GM18907 (cell line): ENCODE results near the gene VPS51.
"Not testable (repeated sequence)": the region's sequence is repeated elsewhere in the genome, so short reads cannot be mapped to it uniquely, and the experiment has no call there.

Source experiments
- ATAC-seq: cut with Tn5 transposase; IDR thresholded peaks from one replicate; pipeline ENCODE4 v1.9.1; 2021; ENCODE audit warnings: mild to moderate bottlenecking, moderate library complexity; ENCODE audit not compliant: unreplicated experiment

VPS51 gene

GRCh38 chr11:65118097-65118837, 22.3 kb downstream of the VPS51 start:
- ATAC-seq, result no peak

- not testable (repeated sequence) for ATAC-seq
These were observed 23.1 kb downstream of the VPS51 start for GRCh38 chr11:65118891-65119669.

- ATAC-seq, result no peak
These were observed 23.6 kb downstream of the VPS51 start for GRCh38 chr11:65119670-65119995.

- no peak for ATAC-seq
These were observed 24.8 kb downstream of the VPS51 start for GRCh38 chr11:65120831-65121230.

- no peak for ATAC-seq
These were observed 25.4 kb downstream of the VPS51 start for GRCh38 chr11:65121447-65121864.

GRCh38 chr11:65121865-65122696, 26.1 kb downstream of the VPS51 start, which contains the start of the genes FAU and MRPL49:
Gene FAU (minus strand): TSS chr11:65122134. CDS start chr11:65121813, 321 bp downstream.
Gene MRPL49 (plus strand): TSS chr11:65122321. CDS start chr11:65122347, 26 bp downstream.
- peak; percentile 64 for ATAC-seq

GRCh38 chr11:65124480-65125196, 28.6 kb downstream of the VPS51 start:
- ATAC-seq, result no peak

- no peak for ATAC-seq
These were observed 29.4 kb downstream of the VPS51 start for GRCh38 chr11:65125197-65126056.

- no peak for ATAC-seq
These were observed 30.7 kb downstream of the VPS51 start for GRCh38 chr11:65126624-65127274.

- no peak for ATAC-seq
These were observed 31.6 kb downstream of the VPS51 start for GRCh38 chr11:65127473-65128181.

GRCh38 chr11:65128182-65129145, 32.5 kb downstream of the VPS51 start:
- no peak for ATAC-seq

- ATAC-seq, result no peak
These were observed 33.8 kb downstream of the VPS51 start for GRCh38 chr11:65129649-65130441.

- ATAC-seq, result no peak
These were observed 34.8 kb downstream of the VPS51 start for GRCh38 chr11:65130631-65131416.

- no peak for ATAC-seq
These were observed 35.4 kb downstream of the VPS51 start for GRCh38 chr11:65131417-65131776.

- no peak for ATAC-seq
These were observed 35.9 kb downstream of the VPS51 start for GRCh38 chr11:65131895-65132237.
